ENCODE data around the gene MTFP1.
"Not testable (repeated sequence)": the region's sequence is repeated elsewhere in the genome, so short reads cannot be mapped to it uniquely, and the experiment has no call there.

MTFP1 gene

GRCh38 chr22:30453731-30454510 lies 28.4 kb downstream of the MTFP1 start:
- Histone ChIP-seq H3K4me1 (no peaks in the 10 kb centered on the region), H3K27me3 (no peaks in the 10 kb centered on the region), H3K4me3 (ENCODE audit: low read depth, low read length) (no peak overlapping the region), H3K9me3 (no peaks in the 10 kb centered on the region), H3K36me3 (no peaks in the 10 kb centered on the region)
- TF ChIP-seq CTCF (IDR thresholded peaks at IDR 0.05; ENCODE audit: low read depth, low read length), result peak; percentile 31
- DNase-seq, result peak; percentile 28

- Histone ChIP-seq H3K36me3 (no peaks in the 10 kb centered on the region), H3K27me3 (no peaks in the 10 kb centered on the region), H3K4me3 (ENCODE audit: low read depth, low read length) (no peak overlapping the region), H3K4me1 (no peaks in the 10 kb centered on the region; the same call in 1 of the 2 replicates), H3K9me3 (no peaks in the 10 kb centered on the region)
- no peak for TF ChIP-seq CTCF (IDR thresholded peaks at IDR 0.05; ENCODE audit: low read depth, low read length)
- DNase-seq, result no peak
Measured at GRCh38 chr22:30455075-30455840, 29.7 kb downstream of the MTFP1 start.

- Histone ChIP-seq H3K4me3 (ENCODE audit: low read depth, low read length) (no peak overlapping the region), H3K27me3 (no peaks in the 10 kb centered on the region), H3K9me3 (no peaks in the 10 kb centered on the region), H3K4me1 (no peaks in the 10 kb centered on the region; the same call in 1 of the 2 replicates), H3K36me3 (no peaks in the 10 kb centered on the region)
- no peak for TF ChIP-seq CTCF (IDR thresholded peaks at IDR 0.05; ENCODE audit: low read depth, low read length)
- DNase-seq, result no peak
Measured at GRCh38 chr22:30457981-30458380, 32.4 kb downstream of the MTFP1 start.

- no peaks in the 10 kb centered on the region for H3K9me3 ChIP-seq
- no peaks in the 10 kb centered on the region for H3K36me3 ChIP-seq
- no peak for DNase-seq
- H3K4me1 ChIP-seq, result no peaks in the 10 kb centered on the region; the same call in 1 of the 2 replicates
- H3K27me3 ChIP-seq, result no peaks in the 10 kb centered on the region
- TF ChIP-seq CTCF (IDR thresholded peaks at IDR 0.05; ENCODE audit: low read depth, low read length), result no peak
- H3K4me3 ChIP-seq (ENCODE audit: low read depth, low read length), result no peak overlapping the region
Measured at GRCh38 chr22:30459181-30460052, 33.8 kb downstream of the MTFP1 start.

- Histone ChIP-seq H3K4me3 (ENCODE audit: low read depth, low read length) (no peak overlapping the region), H3K4me1 (no peaks in the 10 kb centered on the region; the same call in 1 of the 2 replicates), H3K9me3 (no peaks in the 10 kb centered on the region), H3K27me3 (no peaks in the 10 kb centered on the region), H3K36me3 (no peaks in the 10 kb centered on the region)
- no peak for DNase-seq
- TF ChIP-seq CTCF (IDR thresholded peaks at IDR 0.05; ENCODE audit: low read depth, low read length), result no peak
Measured at GRCh38 chr22:30460147-30460546, 34.6 kb downstream of the MTFP1 start.

- H3K4me3 ChIP-seq (ENCODE audit: low read depth, low read length); H3K27me3 ChIP-seq; H3K4me1 ChIP-seq; H3K9me3 ChIP-seq; DNase-seq; H3K36me3 ChIP-seq: not testable (repeated sequence)
Measured at GRCh38 chr22:30460555-30460954, 35.0 kb downstream of the MTFP1 start.

All from BE2C (cell line).